GM13977 (cell line): ENCODE measurements around the gene FAM174C.

Source experiments
- DNase-seq: peaks from one replicate; pipeline ENCODE4 v3.0.0; 2012; ENCODE audit warnings: low spot score
- CTCF ChIP-seq: IDR thresholded peaks from 2 replicates; pipeline ENCODE4 v1.5.1; 2012; ENCODE audit warnings: mild to moderate bottlenecking, control low read depth; ENCODE audit not compliant: insufficient read depth; ENCODE audit errors: extremely low read depth, missing control alignments
- in situ Hi-C: fragments of 300-500 bp; cut with MboI; formaldehyde crosslinking; loops from one replicate; pipeline ENCODE4 v1.12.0; 2022; ENCODE audit warnings: low sequenced_read_pairs, low pct_unique_long_range_greater_than_20kb, mixed read lengths, inconsistent platforms; ENCODE audit not compliant: unreplicated experiment

The FAM174C gene

DNA sequence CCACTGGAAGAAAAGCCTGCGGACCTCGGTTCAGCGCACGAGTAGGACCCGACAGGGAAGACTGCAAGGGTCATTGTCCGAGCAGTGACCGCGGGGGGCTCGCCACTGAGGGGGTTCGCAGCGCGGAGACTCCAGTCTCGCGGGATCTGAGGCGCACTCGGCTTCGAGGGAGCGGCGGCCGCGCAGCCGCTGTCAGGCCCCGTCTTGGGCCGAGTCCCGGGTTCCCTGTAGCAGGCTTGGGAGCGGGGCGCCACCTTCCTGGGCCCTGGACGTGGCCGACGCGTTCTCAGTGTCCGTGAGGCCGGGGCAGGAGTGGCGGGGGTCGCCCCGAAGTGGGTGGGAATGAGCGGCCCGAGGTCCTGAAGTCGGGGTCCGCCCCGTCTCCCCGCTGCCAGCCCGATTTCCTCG, 474 bp upstream of the FAM174C start:
- no peak for TF ChIP-seq CTCF
- no peak for DNase-seq
- in situ Hi-C loops: loop anchor here (25.0 kb wide), 1 partner anchor 112 kb away; the partner anchor contains the start of gene NDUFS7

- TF ChIP-seq CTCF: no peak
- in situ Hi-C loops: loop anchor here (25.0 kb wide), 1 partner anchor 111 kb away; the partner anchor contains the start of gene NDUFS7
- no peak for DNase-seq
Measured at GRCh38 chr19:1275976-1276627, 772 bp downstream of the FAM174C start.

- in situ Hi-C loops: loop anchor here (25.0 kb wide), 1 partner anchor 111 kb away; the partner anchor contains the start of gene NDUFS7
- no peak for DNase-seq
- no peak for TF ChIP-seq CTCF
Measured at GRCh38 chr19:1276628-1277022, 1.3 kb downstream of the FAM174C start.

GRCh38 chr19:1277061-1277460, 1.7 kb downstream of the FAM174C start:
- DNase-seq: no peak
- in situ Hi-C loops: loop anchor here (25.0 kb wide), 1 partner anchor 110 kb away; the partner anchor contains the start of gene NDUFS7
- TF ChIP-seq CTCF: no peak

- TF ChIP-seq CTCF: no peak
- no peak for DNase-seq
- in situ Hi-C loops: loop anchor here (25.0 kb wide), 1 partner anchor 109 kb away; the partner anchor contains the start of gene NDUFS7
Measured at GRCh38 chr19:1278074-1278473, 2.7 kb downstream of the FAM174C start.

DNA sequence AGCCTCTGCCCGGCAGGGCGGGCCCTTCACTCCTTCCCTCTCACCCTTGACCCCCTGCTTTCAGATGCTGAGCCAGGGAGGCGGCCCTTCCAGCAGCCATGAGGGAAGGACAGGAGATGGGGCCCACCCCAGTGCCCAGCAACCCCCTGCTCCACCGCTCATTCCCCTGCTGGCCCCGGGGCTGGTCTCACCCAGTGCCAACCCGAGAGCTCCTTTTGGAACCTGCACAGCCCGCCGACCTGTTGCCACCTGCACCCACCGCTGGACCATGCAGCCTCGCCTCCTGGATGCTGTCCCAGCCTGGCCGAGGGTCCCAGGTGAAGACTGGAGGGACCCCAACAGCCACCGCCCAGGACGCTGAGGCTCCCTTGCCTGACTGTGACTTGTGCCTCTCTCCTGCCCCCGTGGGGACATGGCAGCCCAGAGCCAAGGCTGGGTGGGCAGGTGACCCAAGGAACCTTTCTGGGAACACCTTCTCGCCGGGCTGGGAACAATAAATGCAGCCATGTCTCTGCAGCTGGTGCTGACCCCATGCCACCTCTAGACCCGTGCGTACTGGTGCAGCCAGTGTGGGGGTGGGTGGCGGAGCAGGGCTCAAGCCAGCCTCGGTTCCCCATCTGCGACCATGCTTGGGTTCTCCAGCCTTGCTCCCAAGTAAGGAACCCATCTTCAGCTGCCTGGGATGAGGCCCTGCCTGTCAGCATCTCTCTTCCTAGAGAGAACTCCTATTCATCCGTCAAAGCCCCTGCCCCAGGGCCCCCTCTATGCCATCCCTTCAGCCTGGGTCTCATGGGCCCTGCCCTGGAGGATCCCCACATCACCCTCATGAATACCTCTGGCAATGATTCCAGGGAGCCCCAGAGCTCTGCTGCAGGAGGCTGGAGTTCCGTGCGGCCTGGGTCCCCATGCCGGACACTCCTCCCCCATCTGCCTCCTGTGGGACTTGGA, 3.7 kb downstream of the FAM174C start:
- no peak for TF ChIP-seq CTCF
- DNase-seq: no peak
- in situ Hi-C loops: loop anchor here (25.0 kb wide), 1 partner anchor 108 kb away; the partner anchor contains the start of gene NDUFS7
